Measurements from ENCODE around the gene KRT7. TPM values are rescaled to one million over a fixed set of nuclear protein-coding genes. Genes with fewer than 3 reads are reported as not detected.

The KRT7 gene
- total and polyA plus RNA-seq, 9 of the 15 experiments (the other 6 are each of a cell fraction or from before 2014, with no cell fraction given), result 1.4 TPM; not detected in 8

DNA sequence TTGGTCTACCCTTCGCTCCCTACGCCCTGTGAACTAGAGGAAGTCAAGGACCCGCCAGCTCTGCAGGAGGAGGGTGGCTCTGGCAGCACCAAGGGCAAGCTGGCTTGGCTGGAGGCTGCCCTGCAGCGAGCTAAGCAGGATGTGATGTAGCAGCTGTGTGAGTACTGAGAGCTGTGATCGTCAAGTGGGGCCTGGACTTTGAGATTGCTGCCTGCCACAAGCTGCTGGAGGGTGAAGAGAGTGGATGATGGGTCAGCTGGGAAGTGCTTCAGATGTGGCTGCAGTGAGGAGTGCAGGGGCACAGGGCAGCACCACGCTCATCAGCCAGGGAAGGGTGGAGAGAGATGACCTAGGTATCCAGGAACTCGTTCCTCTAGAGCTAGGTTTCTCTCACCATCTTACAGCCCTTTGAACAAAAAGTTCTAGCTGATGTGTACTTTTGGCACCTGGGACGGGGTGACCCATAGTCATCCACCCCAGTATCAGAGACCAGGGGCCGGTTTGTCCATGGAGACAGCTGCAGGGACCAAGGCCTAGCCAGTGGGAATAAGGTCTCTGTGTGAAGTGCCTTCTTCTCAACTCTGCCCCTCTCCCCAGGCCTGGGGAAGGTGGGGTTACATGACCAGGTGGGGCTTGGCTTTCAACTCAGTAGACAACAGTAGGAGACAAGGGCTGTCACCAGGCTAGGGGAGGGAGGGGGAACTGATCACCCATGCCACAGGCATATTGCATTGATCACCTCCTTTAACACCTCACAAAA lies 44.6 kb downstream of the KRT7 start:
- Histone ChIP-seq H3K27ac (ENCODE audit: extremely low read depth, low read depth, low read length) (no peak overlapping the region), H3K4me3 (no peak overlapping the region), H3K27me3 (ENCODE audit: control insufficient read depth in 2 of 2, insufficient read depth in 2 of 2, low read length in 2 of 2) (peaks cover 0 to 19% of the 10 kb centered on the region in 2 experiments; a peak in 2 of 5 replicates), H2AFZ (ENCODE audit: low read depth, low read length) (no peak overlapping the region), H3K36me3 (ENCODE audit: control insufficient read depth, insufficient read depth, low read length) (no peaks in the 10 kb centered on the region), H4K20me1 (replicated peaks; ENCODE audit: control insufficient read depth, insufficient read depth, low read length) (no peaks in the 10 kb centered on the region; the same call in 1 of the 2 replicates), H3K4me1 (replicated peaks in 1 of 2; ENCODE audit: control insufficient read depth in 2 of 2, insufficient read depth in 2 of 2, low read length in 2 of 2) (peaks cover 6 to 22% of the 10 kb centered on the region in 2 experiments; a peak in 4 of 5 replicates), H3K9ac (ENCODE audit: insufficient read depth in 1 of 2, low read depth in 2 of 2, low read length in 2 of 2) (no peak overlapping the region), H3K9me3 (replicated peaks; ENCODE audit: control insufficient read depth, insufficient read depth, low read depth, low read length) (no peaks in the 10 kb centered on the region), H3K79me2 (ENCODE audit: control insufficient read depth, insufficient read depth, low read length) (no peaks in the 10 kb centered on the region), H3K4me2 (ENCODE audit: insufficient read depth, low read length) (no peak overlapping the region), H3K9me1 (ENCODE audit: control insufficient read depth, insufficient read depth, low read length) (no peaks in the 10 kb centered on the region)
- WGBS (ENCODE audit: insufficient coverage, low coverage, missing lambda C conversion rate), result 4% methylated on average over 9 of the region's 9 CpGs
- intact Hi-C loops (cut with micrococcal nuclease) (no loop called here), in situ Hi-C loops (cut with MboI) (no loop called here)
- FAIRE-seq, result no peak
- CTCF ChIA-PET (ENCODE audit: low intra/inter-chr PET ratio), result no interaction called here
- no TSS peak for BruUV-seq (replicated peaks)
- no peak for ATAC-seq
- DNase-seq (ENCODE audit: extremely low read depth in 1 of 4, low spot score in 3 of 4), result no peak
- POLR2A ChIA-PET, result interaction anchor here (1.0 to 1.3 kb wide), 2 partner anchors 8 to 14 kb away, joined by 3 to 5 read pairs; no protein-coding TSS in a partner anchor
- TF ChIP-seq PHTF2 (CRISPR knock-in tag; IDR thresholded peaks at IDR 0.05), result no peak
- TF ChIP-seq ZNF224 (CRISPR knock-in tag; IDR thresholded peaks at IDR 0.05), result no peak

Measured in K562 (cell line).